GM12891 (cell line): ENCODE results near the gene FUZ. TPM values are rescaled to one million over a fixed set of nuclear protein-coding genes. Genes with fewer than 3 reads are reported as not detected.
A peak's percentile ranks its signal among the peaks of the same experiment; 100 is the strongest.

Experiments used
- DNase-seq: peaks from one replicate; pipeline ENCODE4 v3.0.0; 2011; ENCODE audit warnings: low spot score; ENCODE audit not compliant: insufficient read length
- FAIRE-seq: peaks from 2 replicates; lab custom pipeline; 2011; peaks lifted over from hg19 to GRCh38; lab: Jason Lieb, UNC
- PAX5 ChIP-seq: IDR thresholded peaks from 2 replicates; pipeline ENCODE4 v1.6.1; 2011; ENCODE audit warnings: low read length, moderate library complexity, mild to moderate bottlenecking; ENCODE audit not compliant: insufficient read depth, severe bottlenecking
- POLR2A ChIP-seq: IDR thresholded peaks from 2 replicates; pipeline ENCODE4 v1.6.1; 2011; ENCODE audit warnings: low read depth, low read length, control low read depth
- POLR2AphosphoS5 ChIP-seq: IDR thresholded peaks from 2 replicates; pipeline ENCODE4 v1.6.1; 2011; ENCODE audit warnings: low read depth, low read length, control low read depth
- POU2F2 ChIP-seq: IDR thresholded peaks from 2 replicates; pipeline ENCODE4 v1.6.1; 2011; ENCODE audit warnings: low read depth, mild to moderate bottlenecking, control low read depth, low read length, moderate library complexity
- SPI1 ChIP-seq: IDR thresholded peaks from 2 replicates; pipeline ENCODE4 v1.6.1; 2011; ENCODE audit warnings: low read depth, low read length, control low read depth
- TAF1 ChIP-seq: IDR thresholded peaks from 2 replicates; pipeline ENCODE4 v1.6.1; 2011; ENCODE audit warnings: low read depth, low read length, control low read depth
- polyA plus RNA-seq: library from polyadenylated mRNA; unstranded; fragments of >200 nt; gene quantifications from one replicate; pipeline ENCODE4 v1.2.1, GENCODE V29; 2012; ENCODE audit warnings: low read depth, missing spikeins, inconsistent platforms; ENCODE audit not compliant: missing spikeins

The FUZ gene
- polyA plus RNA-seq = 15.1 TPM

GRCh38 chr19:49812997-49813861, at the start of gene FUZ:
Gene FUZ (minus strand): TSS chr19:49813292. CDS start chr19:49813106, 186 bp downstream.
- DNase-seq (peak; percentile 81), FAIRE-seq (peak; percentile 99)
- TF ChIP-seq PAX5 (no peak), POLR2AphosphoS5 (no peak; the same call in 1 of the 2 replicates), TAF1 (peak; percentile 57; the same call in 1 of the 2 replicates), POLR2A (peak; percentile 53; the same call in 1 of the 2 replicates), SPI1 (no peak), POU2F2 (no peak)

GRCh38 chr19:49862391-49863253, 49.5 kb upstream of the FUZ start:
- FAIRE-seq (no peak), DNase-seq (no peak)
- TF ChIP-seq SPI1 (no peak), POU2F2 (no peak), PAX5 (no peak)

- no peak for TF ChIP-seq TAF1
- no peak for TF ChIP-seq POLR2A
- TF ChIP-seq POLR2AphosphoS5 = 0 out of 2 replicates have a peak, but pooled peaks have one; percentile 25
- FAIRE-seq (no peak), DNase-seq (no peak)
Observed at GRCh38 chr19:49861541-49862378, 48.7 kb upstream of the FUZ start.

- DNase-seq = no peak
- TF ChIP-seq POU2F2 (no peak), PAX5 (no peak), TAF1 (no peak), SPI1 (no peak), POLR2A (no peak), POLR2AphosphoS5 (no peak)
- FAIRE-seq = no peak
Observed at GRCh38 chr19:49861107-49861506, 48.0 kb upstream of the FUZ start.

GRCh38 chr19:49860336-49861102, 47.4 kb upstream of the FUZ start:
- FAIRE-seq (no peak), DNase-seq (no peak)
- 0 out of 2 replicates have a peak, but pooled peaks have one; percentile 25 for TF ChIP-seq POLR2A
- TF ChIP-seq TAF1 = no peak

- DNase-seq = no peak
- TF ChIP-seq SPI1 (no peak), POLR2AphosphoS5 (no peak; the same call in 1 of the 2 replicates)
- FAIRE-seq = no peak
Observed at GRCh38 chr19:49859682-49860335, 46.7 kb upstream of the FUZ start.

- no peak for FAIRE-seq
- no peak for DNase-seq
- TF ChIP-seq PAX5 = no peak
- no peak; the same call in none of the 2 replicates for TF ChIP-seq POLR2AphosphoS5
- TF ChIP-seq POU2F2 = no peak
- no peak for TF ChIP-seq SPI1
- TF ChIP-seq TAF1 = no peak
- no peak for TF ChIP-seq POLR2A
Observed at GRCh38 chr19:49858088-49858985, 45.2 kb upstream of the FUZ start.

- no peak for TF ChIP-seq POLR2A
- FAIRE-seq = no peak
Observed at GRCh38 chr19:49857838-49858087, 44.7 kb upstream of the FUZ start.

More at GRCh38 chr19:49857838-49858087, 44.7 kb upstream of the FUZ start:
- no peak for DNase-seq
